ENCODE results near the gene IL13RA2.
A peak's percentile ranks its signal among the peaks of the same experiment; 100 is the strongest.

DNA sequence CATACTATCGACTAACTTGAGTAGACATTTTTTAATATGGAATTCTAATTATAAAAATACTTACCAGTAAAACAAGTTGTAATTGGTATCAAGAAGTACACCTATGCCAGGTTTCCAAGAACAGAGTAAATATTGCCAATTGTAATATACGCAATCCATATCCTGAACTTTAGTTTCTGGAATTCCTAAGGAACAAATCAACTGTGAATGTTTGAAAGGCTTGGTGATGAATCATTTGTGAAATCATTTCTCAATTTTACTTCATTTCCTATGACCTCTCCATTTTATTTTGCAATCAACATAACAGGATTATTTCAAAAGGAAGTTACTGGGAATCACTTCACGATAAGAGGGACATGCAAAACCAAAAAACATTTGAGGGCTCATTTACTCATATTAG lies 3.7 kb downstream of the IL13RA2 start:
- no peak for TF ChIP-seq POLR2A (IDR thresholded peaks at IDR 0.05; ENCODE audit: low read depth, low read length)
- TF ChIP-seq BHLHE40 (IDR thresholded peaks at IDR 0.05; ENCODE audit: low read depth, low read length), result no peak
- no peak for TF ChIP-seq RCOR1 (IDR thresholded peaks at IDR 0.05; ENCODE audit: insufficient replicate concordance, low read length)
- peak; percentile 77 for TF ChIP-seq CEBPB (IDR thresholded peaks at IDR 0.05; ENCODE audit: low read depth, low read length)
- TF ChIP-seq, protein P1, sequence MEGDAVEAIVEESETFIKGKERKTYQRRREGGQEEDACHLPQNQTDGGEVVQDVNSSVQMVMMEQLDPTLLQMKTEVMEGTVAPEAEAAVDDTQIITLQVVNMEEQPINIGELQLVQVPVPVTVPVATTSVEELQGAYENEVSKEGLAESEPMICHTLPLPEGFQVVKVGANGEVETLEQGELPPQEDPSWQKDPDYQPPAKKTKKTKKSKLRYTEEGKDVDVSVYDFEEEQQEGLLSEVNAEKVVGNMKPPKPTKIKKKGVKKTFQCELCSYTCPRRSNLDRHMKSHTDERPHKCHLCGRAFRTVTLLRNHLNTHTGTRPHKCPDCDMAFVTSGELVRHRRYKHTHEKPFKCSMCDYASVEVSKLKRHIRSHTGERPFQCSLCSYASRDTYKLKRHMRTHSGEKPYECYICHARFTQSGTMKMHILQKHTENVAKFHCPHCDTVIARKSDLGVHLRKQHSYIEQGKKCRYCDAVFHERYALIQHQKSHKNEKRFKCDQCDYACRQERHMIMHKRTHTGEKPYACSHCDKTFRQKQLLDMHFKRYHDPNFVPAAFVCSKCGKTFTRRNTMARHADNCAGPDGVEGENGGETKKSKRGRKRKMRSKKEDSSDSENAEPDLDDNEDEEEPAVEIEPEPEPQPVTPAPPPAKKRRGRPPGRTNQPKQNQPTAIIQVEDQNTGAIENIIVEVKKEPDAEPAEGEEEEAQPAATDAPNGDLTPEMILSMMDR (conservative IDR thresholded peaks at IDR 0.05; ENCODE audit: low read depth, low read length), result no peak
- TF ChIP-seq MAFK (IDR thresholded peaks at IDR 0.05; ENCODE audit: low read depth, low read length), result no peak
- TF ChIP-seq MXI1 (IDR thresholded peaks at IDR 0.05; ENCODE audit: borderline replicate concordance, low read depth, low read length), result no peak
- TF ChIP-seq, protein P2, sequence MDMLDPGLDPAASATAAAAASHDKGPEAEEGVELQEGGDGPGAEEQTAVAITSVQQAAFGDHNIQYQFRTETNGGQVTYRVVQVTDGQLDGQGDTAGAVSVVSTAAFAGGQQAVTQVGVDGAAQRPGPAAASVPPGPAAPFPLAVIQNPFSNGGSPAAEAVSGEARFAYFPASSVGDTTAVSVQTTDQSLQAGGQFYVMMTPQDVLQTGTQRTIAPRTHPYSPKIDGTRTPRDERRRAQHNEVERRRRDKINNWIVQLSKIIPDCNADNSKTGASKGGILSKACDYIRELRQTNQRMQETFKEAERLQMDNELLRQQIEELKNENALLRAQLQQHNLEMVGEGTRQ (IDR thresholded peaks at IDR 0.05; ENCODE audit: low read depth, low read length), result no peak
